Glomerular endothelial cell (primary cell): ENCODE results near the gene FGGY. TPM values are rescaled to one million over a fixed set of nuclear protein-coding genes. Genes with fewer than 3 reads are reported as not detected.
"Not testable (repeated sequence)": the region's sequence is repeated elsewhere in the genome, so short reads cannot be mapped to it uniquely, and the experiment has no call there.

Experiments
- DNase-seq: peaks from one replicate; pipeline ENCODE4 v3.0.0-alpha.2; 2011; ENCODE audit warnings: low read depth, low spot score; ENCODE audit errors: extremely low read depth
- total RNA-seq: library from RNA; depleted of rRNA; stranded (reverse); fragments of >200 nt; gene quantifications from 2 replicates; pipeline ENCODE4 v1.2.3, GENCODE V29; 2015

FGGY gene
- total RNA-seq, 1 donor from 2014 or later, result 5.8 TPM

DNA sequence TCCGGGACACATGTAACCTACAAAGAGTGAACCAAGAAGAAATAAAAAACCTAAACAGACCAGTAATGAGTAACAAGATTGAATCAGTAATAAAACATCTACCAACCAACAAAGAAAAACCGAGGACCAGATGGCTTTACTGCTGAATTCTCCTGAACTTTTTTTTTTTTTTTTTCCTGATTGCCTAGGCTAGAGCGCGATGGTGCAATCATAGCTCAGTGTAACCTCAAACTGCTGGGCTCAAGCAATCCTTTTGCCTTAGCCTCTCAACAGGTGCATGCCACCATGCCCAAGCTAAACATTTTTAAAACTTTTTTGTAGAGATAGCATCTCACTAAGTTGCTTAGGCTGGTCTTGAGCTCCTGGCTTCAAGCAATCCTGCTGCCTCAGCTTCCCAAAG, 11.2 kb upstream of the FGGY start:
- no peak for DNase-seq

- DNase-seq, result no peak
Observed at GRCh38 chr1:59288046-59288445, 8.8 kb upstream of the FGGY start.

- no peak for DNase-seq
Observed at GRCh38 chr1:59289570-59289969, 7.3 kb upstream of the FGGY start.

GRCh38 chr1:59290193-59290949, 6.5 kb upstream of the FGGY start:
- DNase-seq, result no peak

DNA sequence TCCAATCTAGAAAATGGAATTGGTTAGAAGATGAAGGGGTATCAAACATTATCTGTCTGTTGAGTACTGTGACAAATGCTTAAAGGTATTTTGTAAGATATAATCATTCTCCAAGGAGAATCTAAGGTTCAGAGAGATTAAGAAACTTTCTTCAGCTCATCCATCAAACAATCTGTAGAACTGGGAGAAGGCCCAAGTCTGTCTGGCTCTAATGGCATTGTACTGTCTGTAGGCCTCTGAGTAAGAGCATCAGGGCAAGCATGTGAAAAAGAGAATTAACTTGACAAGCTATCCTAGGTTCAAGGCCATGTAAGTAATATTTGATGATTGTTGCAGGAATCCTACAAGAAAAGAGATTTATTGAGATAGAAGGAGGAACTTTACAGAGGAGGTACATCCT, 5.3 kb upstream of the FGGY start:
- no peak for DNase-seq

DNA sequence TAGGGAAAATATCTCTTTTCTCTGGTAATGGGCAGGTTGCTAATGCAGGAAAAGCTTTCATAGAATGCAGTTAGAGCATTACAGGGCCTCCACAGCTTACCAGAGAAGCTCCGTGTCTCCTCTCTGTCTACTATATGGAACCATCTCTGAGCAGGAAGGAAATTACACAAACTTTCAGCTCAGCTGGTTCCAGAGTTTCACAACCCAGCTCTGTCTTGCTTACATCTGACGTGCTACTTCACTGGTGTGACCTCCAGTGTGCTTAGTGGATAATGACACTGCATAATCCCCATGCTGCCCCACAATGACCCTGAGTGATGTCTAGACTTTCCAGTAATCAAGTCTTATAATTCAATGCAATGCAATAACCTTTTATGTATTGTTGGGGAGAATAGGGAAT, 4.3 kb upstream of the FGGY start:
- DNase-seq, result peak; percentile 47

DNA sequence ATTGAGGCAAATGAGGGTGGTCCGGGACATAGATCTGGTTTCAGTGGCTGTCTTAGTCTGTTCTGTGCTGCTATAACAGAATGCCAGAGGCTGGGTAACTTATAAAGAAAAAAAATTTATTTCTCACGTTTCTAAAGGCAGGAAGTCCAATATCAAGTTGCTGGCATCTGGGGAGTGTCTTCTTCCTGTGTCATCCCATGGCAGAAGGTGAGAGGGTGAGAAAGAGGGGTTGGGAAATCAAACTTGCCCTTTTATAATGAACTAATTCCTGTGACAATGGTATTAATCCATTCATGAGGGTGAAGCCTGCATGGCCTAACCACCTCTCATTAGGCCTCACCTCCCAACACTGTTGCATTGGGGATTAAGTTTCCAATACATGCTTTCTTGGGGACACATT, 3.7 kb upstream of the FGGY start:
- no peak for DNase-seq

- no peak for DNase-seq
Observed at GRCh38 chr1:59293849-59294248, 3.0 kb upstream of the FGGY start.

- DNase-seq, result no peak
Observed at GRCh38 chr1:59294423-59294822, 2.5 kb upstream of the FGGY start.

DNA sequence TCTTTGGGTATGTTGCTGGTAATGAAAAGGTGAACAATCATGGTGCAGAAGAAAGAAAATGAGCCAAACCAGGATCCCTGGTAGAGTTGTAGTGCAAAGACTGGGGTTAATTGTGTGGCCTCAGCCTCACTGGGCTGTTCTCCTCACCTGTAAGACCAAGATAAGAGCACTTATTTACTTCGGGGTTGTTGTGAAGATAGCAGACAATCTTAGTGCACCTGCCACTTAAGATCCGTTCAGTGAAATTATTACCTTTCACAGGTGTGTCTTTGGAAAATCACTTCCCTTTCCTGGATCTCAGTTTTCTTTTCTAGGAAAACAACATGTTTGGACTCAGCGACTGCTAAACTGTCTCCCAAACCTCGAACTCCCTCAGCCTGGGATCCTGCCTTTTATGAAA, 1.3 kb upstream of the FGGY start:
- DNase-seq, result no peak

DNA sequence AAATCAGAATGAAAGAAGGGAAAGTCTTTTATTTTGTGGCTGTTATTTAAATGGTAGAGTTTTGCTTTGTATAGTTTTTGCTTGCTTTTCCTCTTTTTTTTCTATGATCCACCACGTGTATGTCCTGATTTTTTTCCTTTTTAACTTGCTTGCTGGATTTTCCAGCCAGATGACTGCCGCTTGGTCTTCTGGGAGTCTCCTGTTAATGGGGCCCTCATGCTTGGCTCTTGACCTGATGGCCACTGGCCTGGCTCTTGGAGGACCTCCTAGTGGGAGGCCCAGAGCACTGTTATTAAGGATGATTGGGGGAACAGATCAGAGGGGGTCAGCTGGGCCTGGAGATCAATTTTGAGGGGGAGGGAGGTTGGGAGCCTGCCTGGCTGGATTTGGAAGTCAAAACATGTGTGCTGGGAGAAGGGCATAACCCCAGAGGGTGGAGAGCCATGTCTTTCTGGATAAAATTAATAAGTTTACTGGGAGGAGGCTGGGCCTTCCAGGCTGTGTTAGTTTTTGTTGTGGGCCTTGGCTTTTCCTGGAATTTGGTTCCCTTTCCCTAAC, 1.2 kb downstream of the FGGY start:
- no peak for DNase-seq

- DNase-seq, result no peak
Observed at GRCh38 chr1:59298710-59299346, 1.9 kb downstream of the FGGY start.

DNA sequence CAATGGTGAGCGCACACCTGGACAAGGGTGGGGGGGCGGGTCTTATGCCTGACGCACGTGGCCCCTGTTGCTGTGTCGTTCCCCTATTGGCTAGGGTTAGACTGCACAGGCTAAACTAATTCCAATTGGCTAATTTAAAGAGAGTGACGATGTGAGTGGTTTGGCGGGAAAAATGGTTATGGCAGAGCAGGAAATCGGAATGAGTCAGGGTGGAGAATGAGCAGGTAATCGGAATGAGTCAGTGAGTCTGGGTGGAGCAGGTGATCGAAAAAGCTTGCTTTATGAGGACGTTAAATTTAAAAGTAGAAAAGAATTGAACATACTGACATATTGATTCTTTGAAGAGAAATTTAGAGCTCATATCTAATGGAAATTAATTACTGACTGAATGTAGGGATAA, 2.8 kb downstream of the FGGY start:
- not testable (repeated sequence) for DNase-seq

- DNase-seq, result no peak
Observed at GRCh38 chr1:59302297-59302696, 5.4 kb downstream of the FGGY start.

DNA sequence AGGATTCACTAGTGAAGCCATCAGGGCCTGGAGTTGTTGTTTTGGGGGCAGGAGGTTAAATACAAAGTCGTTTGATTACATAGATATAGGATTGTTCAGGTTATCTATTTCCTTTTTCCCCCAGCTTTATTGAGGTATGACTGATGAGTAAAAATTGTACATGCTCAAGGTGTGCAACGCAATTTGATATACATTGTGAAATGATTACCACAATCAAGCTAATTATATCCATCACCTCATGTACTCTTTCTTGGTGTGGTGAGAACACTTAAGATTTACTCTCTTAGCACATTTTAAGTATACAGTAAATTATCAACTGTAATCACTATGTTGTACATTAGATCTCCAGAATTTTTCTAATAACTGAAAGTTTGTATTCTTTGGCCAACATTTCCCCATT, 6.0 kb downstream of the FGGY start:
- DNase-seq, result no peak

GRCh38 chr1:59305188-59305587, 8.3 kb downstream of the FGGY start:
- DNase-seq, result no peak

DNA sequence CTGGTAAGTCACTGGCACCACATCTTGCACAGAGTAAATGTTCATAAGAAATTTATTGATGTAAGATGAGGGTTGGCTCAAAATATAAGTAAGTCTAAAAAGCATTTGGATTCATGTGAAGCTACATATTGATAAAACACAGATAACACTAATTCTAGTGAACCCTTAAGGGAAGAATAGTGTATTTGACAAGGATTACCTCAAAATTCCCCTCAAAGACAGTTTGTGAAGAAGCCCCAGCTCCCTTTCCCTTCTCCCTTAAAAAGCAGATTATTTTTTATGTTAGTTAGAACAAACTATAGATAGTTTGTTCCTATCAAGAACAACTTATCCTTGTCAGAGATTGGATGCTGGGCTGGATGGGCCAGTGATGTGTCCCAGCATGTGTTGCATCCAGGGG, 10.7 kb downstream of the FGGY start:
- DNase-seq, result no peak

DNA sequence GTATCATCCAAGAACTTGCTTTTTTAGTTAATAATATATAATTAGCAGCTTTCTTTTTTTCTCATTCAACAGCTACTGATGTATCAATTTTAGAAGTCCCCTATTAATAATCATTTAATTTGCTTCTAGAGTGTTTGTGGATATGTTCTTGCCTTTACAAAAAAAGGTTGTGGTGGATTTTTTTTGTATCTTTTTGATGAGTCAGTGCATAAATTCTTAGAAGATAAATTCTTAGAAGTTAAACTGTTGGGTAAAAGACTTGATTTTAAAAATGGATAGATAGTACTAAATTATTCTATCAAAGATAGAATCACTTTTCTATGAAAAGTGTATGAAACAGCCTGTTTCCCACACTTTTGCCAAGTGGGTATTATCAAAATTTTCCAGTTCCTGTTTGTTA, 11.9 kb downstream of the FGGY start:
- DNase-seq, result no peak

DNA sequence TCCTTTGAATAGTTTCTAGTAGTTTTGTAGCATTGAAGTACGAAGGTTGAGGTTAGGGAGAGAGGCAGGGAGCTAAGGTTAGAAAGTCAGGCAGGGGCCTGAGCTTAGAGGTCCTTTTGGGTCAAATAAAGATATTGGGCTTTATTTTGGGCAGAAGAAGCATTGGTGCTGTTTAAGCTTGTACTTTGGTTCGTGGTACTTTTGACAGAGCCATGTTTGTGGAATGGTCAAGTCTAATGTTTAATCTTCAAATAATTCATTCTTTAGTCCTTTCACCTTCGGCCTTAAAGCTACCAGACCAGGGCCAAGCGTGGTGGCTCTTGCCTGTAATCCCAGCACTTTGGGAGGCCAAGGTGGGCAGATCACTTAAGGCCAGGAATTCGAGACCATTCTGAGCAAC, 12.5 kb downstream of the FGGY start:
- DNase-seq, result no peak

DNA sequence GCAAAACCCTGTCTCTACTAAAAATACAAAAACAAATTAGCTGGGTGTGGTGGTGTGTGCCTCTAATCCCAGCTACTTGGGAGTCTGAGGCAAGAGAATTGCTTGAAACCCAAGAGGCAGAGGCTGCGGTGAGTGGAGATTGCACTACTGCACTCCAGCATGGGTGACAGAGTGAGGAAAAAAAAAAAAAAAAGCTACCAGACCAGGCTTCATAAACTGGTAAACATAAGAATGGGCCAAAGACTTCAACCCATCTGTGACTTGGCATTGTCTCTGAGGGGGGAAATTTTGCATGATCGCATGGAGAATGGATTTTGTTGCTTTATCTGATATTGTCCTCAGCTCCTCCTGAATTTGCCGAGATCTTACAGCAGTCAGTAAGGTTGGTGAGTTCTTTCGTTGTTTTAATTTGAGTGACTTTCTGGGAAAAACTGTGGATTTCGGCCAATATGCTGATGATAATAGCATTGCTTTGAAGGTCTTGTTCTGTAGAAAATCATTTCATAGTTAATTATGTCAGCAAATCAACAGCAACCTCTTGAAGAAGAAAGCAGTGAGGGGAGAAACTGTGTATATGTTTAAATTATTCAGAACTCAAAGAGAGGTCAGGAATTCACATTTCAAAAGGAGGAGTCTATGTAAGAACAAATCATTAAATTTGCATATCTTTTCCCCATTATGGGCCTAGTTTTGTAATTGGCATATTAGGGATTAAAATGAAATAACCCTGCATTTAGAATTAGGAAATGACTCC, 13.1 kb downstream of the FGGY start:
- DNase-seq, result no peak

DNA sequence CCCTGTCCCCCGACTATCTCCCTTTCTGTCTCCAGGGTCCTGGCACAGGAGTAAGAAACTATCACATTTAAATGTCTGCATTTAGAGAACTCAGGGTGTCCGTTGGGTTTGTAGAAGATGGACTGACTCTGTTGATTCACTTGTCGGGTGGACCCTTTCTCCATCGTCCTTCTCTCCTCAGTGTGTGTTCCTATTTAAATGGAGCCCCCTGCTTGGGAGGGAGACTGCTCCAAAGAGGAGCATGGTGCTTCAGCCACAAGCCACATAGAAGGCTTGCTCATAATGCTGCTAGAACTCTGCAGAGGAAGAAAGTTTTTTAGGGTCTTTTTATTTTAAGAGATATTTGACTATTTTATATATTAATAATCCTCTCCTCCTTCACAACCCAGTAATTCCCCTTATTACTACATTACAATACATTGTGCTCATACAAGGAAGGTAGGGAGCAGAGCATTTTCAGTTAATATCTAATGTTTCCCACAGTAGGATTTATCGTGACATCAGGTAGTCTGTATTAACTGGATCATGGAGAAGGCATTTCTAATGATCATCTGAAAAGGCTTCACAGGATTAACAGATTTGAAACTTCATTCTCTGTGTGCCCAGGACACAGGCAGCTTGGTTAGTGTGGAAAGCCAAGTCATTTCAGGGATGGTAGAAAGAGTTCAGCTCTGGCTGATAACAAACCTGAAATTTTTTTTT, 13.8 kb downstream of the FGGY start:
- no peak for DNase-seq
